ENCODE results near the gene HOXA5. TPM values are rescaled to one million over a fixed set of nuclear protein-coding genes. Genes with fewer than 3 reads are reported as not detected.
A peak's percentile ranks its signal among the peaks of the same experiment; 100 is the strongest.

Gene HOXA5
- total RNA-seq, 1 donor = 5.8 TPM

DNA sequence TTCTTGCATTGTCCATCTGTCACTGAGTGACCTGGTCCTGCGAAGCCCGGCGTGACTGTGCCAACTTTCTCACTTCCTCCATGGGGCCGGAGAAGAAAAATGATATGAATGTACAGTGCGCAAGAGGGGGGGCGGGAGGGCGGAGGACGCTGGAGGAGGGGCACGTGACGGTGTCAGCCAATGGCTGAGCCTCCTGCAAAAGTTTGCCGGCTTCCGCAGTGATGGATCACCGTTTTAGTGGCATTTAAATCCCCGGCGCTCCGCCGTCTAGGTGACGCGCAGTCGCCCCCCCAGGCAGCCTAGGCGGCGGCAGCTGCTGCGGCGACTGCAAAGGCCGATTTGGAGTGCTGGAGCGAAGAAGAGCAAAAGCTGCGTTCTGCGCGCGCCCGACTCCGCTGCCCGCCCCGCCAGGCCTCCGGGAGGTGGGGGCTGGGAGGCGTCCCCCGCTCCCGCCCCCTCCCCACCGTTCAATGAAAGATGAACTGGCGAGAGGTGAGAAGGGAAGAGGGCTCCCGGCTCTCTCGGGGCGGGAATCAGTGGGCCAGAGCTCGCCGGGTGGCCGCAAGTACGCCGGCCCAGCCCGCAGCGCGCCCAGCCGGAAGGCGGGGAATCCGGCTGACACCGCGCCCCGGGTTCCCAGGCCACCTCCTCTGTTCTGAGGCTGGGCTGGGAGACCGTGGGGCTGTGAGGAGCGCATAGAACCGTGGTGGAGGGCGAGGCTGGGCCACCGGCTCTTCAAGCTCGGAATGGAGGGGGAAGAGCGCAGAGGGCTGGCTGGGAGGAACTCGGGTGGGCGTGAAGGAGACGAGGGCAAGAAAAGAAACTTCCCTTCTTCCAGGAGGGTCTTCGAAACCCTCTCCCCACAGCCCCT, 47.3 kb downstream of the HOXA5 start, which contains the start of gene HOXA1:
HOXA1 (minus strand) TSS at position 104 of the 871 bp plus-strand sequence; CDS start at position 16, 88 bp downstream.
- H2AFZ ChIP-seq (ENCODE audit: low read length) = peak within 1 kb of the TSS; percentile 94
- no peaks in the 10 kb centered on the region for H3K9me3 ChIP-seq (ENCODE audit: low read depth, low read length)
- H3K27me3 ChIP-seq (ENCODE audit: insufficient read depth, low read length) = no peaks in the 10 kb centered on the region
- TF ChIP-seq, protein P1, sequence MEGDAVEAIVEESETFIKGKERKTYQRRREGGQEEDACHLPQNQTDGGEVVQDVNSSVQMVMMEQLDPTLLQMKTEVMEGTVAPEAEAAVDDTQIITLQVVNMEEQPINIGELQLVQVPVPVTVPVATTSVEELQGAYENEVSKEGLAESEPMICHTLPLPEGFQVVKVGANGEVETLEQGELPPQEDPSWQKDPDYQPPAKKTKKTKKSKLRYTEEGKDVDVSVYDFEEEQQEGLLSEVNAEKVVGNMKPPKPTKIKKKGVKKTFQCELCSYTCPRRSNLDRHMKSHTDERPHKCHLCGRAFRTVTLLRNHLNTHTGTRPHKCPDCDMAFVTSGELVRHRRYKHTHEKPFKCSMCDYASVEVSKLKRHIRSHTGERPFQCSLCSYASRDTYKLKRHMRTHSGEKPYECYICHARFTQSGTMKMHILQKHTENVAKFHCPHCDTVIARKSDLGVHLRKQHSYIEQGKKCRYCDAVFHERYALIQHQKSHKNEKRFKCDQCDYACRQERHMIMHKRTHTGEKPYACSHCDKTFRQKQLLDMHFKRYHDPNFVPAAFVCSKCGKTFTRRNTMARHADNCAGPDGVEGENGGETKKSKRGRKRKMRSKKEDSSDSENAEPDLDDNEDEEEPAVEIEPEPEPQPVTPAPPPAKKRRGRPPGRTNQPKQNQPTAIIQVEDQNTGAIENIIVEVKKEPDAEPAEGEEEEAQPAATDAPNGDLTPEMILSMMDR (IDR thresholded peaks at IDR 0.05; ENCODE audit: extremely low read depth, low read depth, low read length) = no peak
- H3K36me3 ChIP-seq (ENCODE audit: insufficient read depth, low read length) = peaks cover 21% of the 10 kb centered on the region
- H3K4me2 ChIP-seq (ENCODE audit: insufficient read depth, low read length) = peak within 1 kb of the TSS; percentile 89
- H3K4me1 ChIP-seq (ENCODE audit: insufficient read depth, low read length) = peaks cover 26% of the 10 kb centered on the region
- peaks cover 61% of the 10 kb centered on the region for H3K79me2 ChIP-seq (ENCODE audit: insufficient read depth, low read length)
- peak; percentile 100 for DNase-seq (ENCODE audit: insufficient read length, low spot score, missing footprints)
- peak within 1 kb of the TSS; percentile 97 for H3K27ac ChIP-seq (ENCODE audit: low read depth, low read length)
- peaks cover 16% of the 10 kb centered on the region for H4K20me1 ChIP-seq (ENCODE audit: insufficient read depth, low read length)
- H3K4me3 ChIP-seq (ENCODE audit: insufficient read depth, low read length) = peak within 1 kb of the TSS; percentile 92

DNA sequence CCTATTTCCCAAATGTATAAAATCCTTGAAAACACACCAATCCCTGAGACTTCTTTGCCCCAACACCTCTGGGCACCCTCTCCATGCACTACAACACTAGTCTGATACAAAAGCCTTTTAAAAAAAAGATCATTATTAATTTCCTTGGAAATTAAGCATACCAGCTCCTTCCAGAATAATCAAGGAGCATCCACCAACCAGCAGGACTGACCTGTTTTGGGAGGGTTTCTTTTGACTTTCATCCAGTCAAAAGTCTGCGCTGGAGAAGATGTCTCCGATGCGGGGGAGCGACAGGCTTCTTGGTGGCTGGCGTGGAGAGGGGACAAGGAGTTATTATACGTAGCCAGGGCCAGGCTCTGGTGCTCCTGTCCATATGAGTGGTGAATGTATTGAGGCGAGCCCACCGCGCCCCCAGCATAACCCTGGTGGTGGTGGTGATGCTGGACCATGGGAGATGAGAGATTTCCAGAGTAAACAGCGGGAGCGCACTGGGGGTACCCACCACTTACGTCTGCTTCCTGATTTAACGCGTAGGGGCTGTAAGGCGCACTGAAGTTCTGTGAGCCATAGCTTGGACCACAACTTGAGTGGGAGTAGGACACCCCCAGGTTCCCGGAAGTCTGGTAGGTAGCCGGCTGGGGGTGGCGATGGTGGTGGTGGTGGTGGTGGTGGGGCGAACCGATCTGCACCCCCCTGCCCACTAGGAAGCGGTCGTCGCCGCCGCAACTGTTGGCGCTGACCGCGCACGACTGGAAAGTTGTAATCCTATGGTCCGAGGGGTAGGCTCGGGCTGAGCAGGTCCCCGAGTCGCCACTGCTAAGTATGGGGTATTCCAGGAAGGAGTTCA, 48.2 kb downstream of the HOXA5 start:
- H3K27me3 ChIP-seq (ENCODE audit: insufficient read depth, low read length) = no peaks in the 10 kb centered on the region
- H3K27ac ChIP-seq (ENCODE audit: low read depth, low read length) = peak overlapping the region; percentile 68
- peak overlapping the region; percentile 92 for H3K4me3 ChIP-seq (ENCODE audit: insufficient read depth, low read length)
- TF ChIP-seq, protein P1 (IDR thresholded peaks at IDR 0.05; ENCODE audit: extremely low read depth, low read depth, low read length) = no peak
- peaks cover 12% of the 10 kb centered on the region for H3K36me3 ChIP-seq (ENCODE audit: insufficient read depth, low read length)
- H3K4me1 ChIP-seq (ENCODE audit: insufficient read depth, low read length) = peaks cover 26% of the 10 kb centered on the region
- peaks cover 53% of the 10 kb centered on the region for H3K79me2 ChIP-seq (ENCODE audit: insufficient read depth, low read length)
- DNase-seq (ENCODE audit: insufficient read length, low spot score, missing footprints) = peak; percentile 80
- peak overlapping the region; percentile 89 for H3K4me2 ChIP-seq (ENCODE audit: insufficient read depth, low read length)
- H4K20me1 ChIP-seq (ENCODE audit: insufficient read depth, low read length) = peaks cover 13% of the 10 kb centered on the region
- peak overlapping the region; percentile 94 for H2AFZ ChIP-seq (ENCODE audit: low read length)
- no peaks in the 10 kb centered on the region for H3K9me3 ChIP-seq (ENCODE audit: low read depth, low read length)

DNA sequence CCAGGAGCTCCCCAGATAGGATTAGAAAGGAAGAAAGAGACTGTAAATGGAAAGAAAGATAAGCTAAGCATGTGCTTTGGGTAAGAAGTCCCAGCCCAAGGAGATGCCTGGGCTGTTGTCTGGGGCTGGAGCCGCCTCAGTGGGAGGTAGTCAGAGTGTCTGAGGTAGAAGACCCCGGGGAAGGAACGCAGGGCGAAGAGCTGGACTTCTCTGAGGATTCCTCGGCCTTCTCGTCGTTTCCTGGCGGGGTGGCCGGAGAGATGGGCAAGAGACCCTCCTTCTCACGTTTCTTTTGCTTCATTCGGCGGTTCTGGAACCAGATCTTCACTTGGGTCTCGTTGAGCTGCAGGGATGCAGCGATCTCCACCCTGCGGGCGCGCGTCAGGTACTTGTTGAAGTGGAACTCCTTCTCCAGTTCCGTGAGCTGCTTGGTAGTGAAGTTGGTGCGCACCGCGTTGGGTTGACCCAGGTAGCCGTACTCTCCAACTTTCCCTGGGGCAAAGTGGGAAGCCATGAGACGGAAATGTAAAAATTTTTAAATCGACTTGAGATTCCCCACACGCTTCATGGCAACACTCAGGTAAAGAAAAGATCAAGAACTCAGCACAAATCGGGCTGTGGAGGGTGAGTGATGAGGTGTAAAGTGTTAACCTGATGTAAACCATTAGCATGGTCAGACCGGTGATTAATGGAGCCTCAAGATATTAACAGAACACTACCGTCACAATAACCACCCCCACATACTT, 49.0 kb downstream of the HOXA5 start:
- Histone ChIP-seq H3K4me3 (ENCODE audit: insufficient read depth, low read length) (peak overlapping the region; percentile 92), H3K4me2 (ENCODE audit: insufficient read depth, low read length) (peak overlapping the region; percentile 89), H3K27ac (ENCODE audit: low read depth, low read length) (no peak overlapping the region), H3K36me3 (ENCODE audit: insufficient read depth, low read length) (peaks cover 7% of the 10 kb centered on the region), H2AFZ (ENCODE audit: low read length) (no peak overlapping the region), H3K4me1 (ENCODE audit: insufficient read depth, low read length) (peaks cover 26% of the 10 kb centered on the region), H4K20me1 (ENCODE audit: insufficient read depth, low read length) (peaks cover 12% of the 10 kb centered on the region), H3K27me3 (ENCODE audit: insufficient read depth, low read length) (no peaks in the 10 kb centered on the region), H3K79me2 (ENCODE audit: insufficient read depth, low read length) (peaks cover 51% of the 10 kb centered on the region), H3K9me3 (ENCODE audit: low read depth, low read length) (no peaks in the 10 kb centered on the region)
- no peak for DNase-seq (ENCODE audit: insufficient read length, low spot score, missing footprints)
- TF ChIP-seq, protein P1 (IDR thresholded peaks at IDR 0.05; ENCODE audit: extremely low read depth, low read depth, low read length) = no peak

Measured in osteoblast (primary cell).